HepG2 (cell line): ENCODE measurements around the gene RBM43. TPM values are rescaled to one million over a fixed set of nuclear protein-coding genes. Genes with fewer than 3 reads are reported as not detected.

Source experiments
- ATF1 ChIP-seq: IDR thresholded peaks from 2 replicates; pipeline ENCODE4 v1.6.1; 2016; ENCODE audit warnings: mild to moderate bottlenecking, control low read depth
- BCL6 ChIP-seq: IDR thresholded peaks from 2 replicates; pipeline ENCODE4 v1.6.1; 2016; ENCODE audit warnings: missing genetic modification reagents, missing compliant biosample characterization
- ETV6 ChIP-seq: sonication (generic); formaldehyde crosslinking; conservative IDR thresholded peaks from 2 replicates; pipeline ENCODE4 v1.4.0; 2020; ENCODE audit warnings: missing genetic modification reagents
- ISL2 ChIP-seq: sonication (generic); formaldehyde crosslinking; IDR thresholded peaks from 2 replicates; pipeline ENCODE4 v1.5.0; 2020; ENCODE audit warnings: missing genetic modification reagents
- KDM2A ChIP-seq: sonication (generic); formaldehyde crosslinking; IDR thresholded peaks from 2 replicates; pipeline ENCODE4 v1.4.0; 2020; ENCODE audit warnings: low read depth, missing genetic modification reagents, borderline replicate concordance
- MED13 ChIP-seq: sonication (generic); formaldehyde crosslinking; IDR thresholded peaks from 2 replicates; pipeline ENCODE4 v1.5.0; 2020; ENCODE audit warnings: missing genetic modification reagents
- MLXIP ChIP-seq: sonication (generic); formaldehyde crosslinking; IDR thresholded peaks from 2 replicates; pipeline ENCODE4 v1.9.0; 2021; ENCODE audit warnings: missing genetic modification reagents, borderline replicate concordance
- NFIB ChIP-seq: sonication (generic); formaldehyde crosslinking; IDR thresholded peaks from 2 replicates; pipeline ENCODE4 v1.9.0; 2021; ENCODE audit warnings: missing genetic modification reagents, mild to moderate bottlenecking, borderline replicate concordance
- RARG ChIP-seq: sonication (generic); formaldehyde crosslinking; IDR thresholded peaks from 2 replicates; pipeline ENCODE4 v1.4.0; 2020; ENCODE audit warnings: low read depth, mild to moderate bottlenecking, missing genetic modification reagents
- RBFOX2 ChIP-seq: fragments of 200-400 bp; formaldehyde crosslinking; IDR thresholded peaks from 2 replicates; pipeline ENCODE4 v1.6.1; 2017; ENCODE audit warnings: low read depth, mild to moderate bottlenecking, low read length
- RFXAP ChIP-seq: sonication (generic); formaldehyde crosslinking; IDR thresholded peaks from 2 replicates; pipeline ENCODE4 v1.4.0; 2020; ENCODE audit warnings: missing genetic modification reagents, borderline replicate concordance
- RXRA ChIP-seq: sonication (generic); formaldehyde crosslinking; IDR thresholded peaks from 2 replicates; pipeline ENCODE4 v1.5.1; 2020; ENCODE audit warnings: missing genetic modification reagents
- SALL2 ChIP-seq: sonication (generic); formaldehyde crosslinking; IDR thresholded peaks from 2 replicates; pipeline ENCODE4 v1.8.1; 2023; ENCODE audit warnings: mild to moderate bottlenecking, missing genetic modification reagents, inconsistent platforms
- SIX1 ChIP-seq: sonication (generic); formaldehyde crosslinking; IDR thresholded peaks from 2 replicates; pipeline ENCODE4 v1.4.0; 2020; ENCODE audit warnings: missing genetic modification reagents, borderline replicate concordance
- SYNCRIP ChIP-seq: fragments of 200-400 bp; formaldehyde crosslinking; IDR thresholded peaks from 2 replicates; pipeline ENCODE4 v1.6.1; 2018; ENCODE audit warnings: mild to moderate bottlenecking, low read depth, low read length; ENCODE audit not compliant: insufficient read depth
- THAP11 ChIP-seq: IDR thresholded peaks from 2 replicates; pipeline ENCODE4 v1.6.1; 2016; ENCODE audit warnings: missing biosample characterization, missing genetic modification reagents
- XBP1 ChIP-seq: sonication (generic); formaldehyde crosslinking; IDR thresholded peaks from 2 replicates; pipeline ENCODE4 v1.5.0; 2020; ENCODE audit warnings: missing genetic modification reagents
- ZFP1 ChIP-seq: IDR thresholded peaks from 2 replicates; pipeline ENCODE4 v1.6.1; 2016
- ZNF563 ChIP-seq: sonication (generic); formaldehyde crosslinking; IDR thresholded peaks from 2 replicates; pipeline ENCODE4 v1.8.0; 2022; ENCODE audit warnings: mild to moderate bottlenecking, moderate library complexity, missing genetic modification reagents
- ZNF75D ChIP-seq: sonication (generic); formaldehyde crosslinking; IDR thresholded peaks from 2 replicates; pipeline ENCODE4 v1.8.1; 2023; ENCODE audit warnings: missing genetic modification reagents, mild to moderate bottlenecking, borderline replicate concordance
- ZNF790 ChIP-seq: sonication (generic); formaldehyde crosslinking; IDR thresholded peaks from 2 replicates; pipeline ENCODE4 v1.8.0; 2022; ENCODE audit warnings: missing genetic modification reagents, mild to moderate bottlenecking, borderline replicate concordance
- polyA plus RNA-seq, 8 experiments: library from polyadenylated mRNA; depleted of rRNA in 3 of 8; stranded (reverse) in 7 of 8; unstranded in 1 of 8; fragments of >200 nt; fragmentation: Illumina TruSeq in 4 of 8; extraction: Trizol in 4 of 8; gene quantifications; 2 replicates each; pipeline versions ENCODE4 v1.2.1 to v1.2.3, GENCODE V29; 2011 to 2016; ENCODE audit warnings: low read depth in 4 of 8, missing spikeins in 1 of 8, mixed read lengths in 1 of 8; ENCODE audit not compliant: insufficient read depth in 1 of 8
- total RNA-seq, 5 experiments: library from RNA; depleted of rRNA; stranded (reverse); fragments of >200 nt; fragmentation: Illumina TruSeq; extraction: Trizol; gene quantifications; 2 replicates each; pipeline ENCODE4 v1.2.3, GENCODE V29; 2016; ENCODE audit warnings: low read depth in 1 of 5
- TF ChIP-seq, protein P1 (sequence below): sonication (generic); formaldehyde crosslinking; IDR thresholded peaks from 2 replicates; pipeline ENCODE4 v1.4.0; 2020; ENCODE audit warnings: missing genetic modification reagents
- TF ChIP-seq, protein P2 (sequence below): sonication (generic); formaldehyde crosslinking; IDR thresholded peaks from 2 replicates; pipeline ENCODE4; 2020; ENCODE audit warnings: missing genetic modification reagents, mild to moderate bottlenecking, borderline replicate concordance
- TF ChIP-seq, protein P3 (sequence below): sonication (generic); formaldehyde crosslinking; conservative IDR thresholded peaks from 2 replicates; pipeline ENCODE4 v1.8.1; 2023; ENCODE audit warnings: missing genetic modification reagents

Gene RBM43
- total and polyA plus RNA-seq, 2 of the 13 experiments (the other 11 are each of a cell fraction or from before 2014, with no cell fraction given), result 0.31 to 0.70 TPM

- TF ChIP-seq MLXIP (no peak), ZNF75D (CRISPR knock-in tag) (0 out of 2 replicates have a peak, but pooled peaks have one; percentile 22), ETV6 (peak; percentile 72), SYNCRIP (no peak), MED13 (CRISPR knock-in tag) (no peak), RARG (CRISPR knock-in tag) (no peak), ZNF563 (CRISPR knock-in tag) (0 out of 2 replicates have a peak, but pooled peaks have one; percentile 80), ZFP1 (CRISPR knock-in tag) (no peak), RFXAP (no peak), ATF1 (CRISPR knock-in tag) (no peak), SIX1 (no peak), ISL2 (CRISPR knock-in tag) (no peak), RBFOX2 (peak; percentile 80), BCL6 (peak; percentile 33; the same call in 1 of the 2 replicates), SALL2 (CRISPR knock-in tag) (no peak; the same call in 1 of the 2 replicates), XBP1 (CRISPR knock-in tag) (no peak), NFIB (CRISPR knock-in tag) (no peak), RXRA (CRISPR knock-in tag) (peak; percentile 69; the same call in 1 of the 2 replicates), THAP11 (CRISPR knock-in tag) (no peak), ZNF790 (CRISPR knock-in tag) (no peak), KDM2A (CRISPR knock-in tag) (peak; percentile 50; the same call in 1 of the 2 replicates)
- TF ChIP-seq, protein P1, sequence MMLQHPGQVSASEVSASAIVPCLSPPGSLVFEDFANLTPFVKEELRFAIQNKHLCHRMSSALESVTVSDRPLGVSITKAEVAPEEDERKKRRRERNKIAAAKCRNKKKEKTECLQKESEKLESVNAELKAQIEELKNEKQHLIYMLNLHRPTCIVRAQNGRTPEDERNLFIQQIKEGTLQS (CRISPR knock-in tag), result no peak
- TF ChIP-seq, protein P2, sequence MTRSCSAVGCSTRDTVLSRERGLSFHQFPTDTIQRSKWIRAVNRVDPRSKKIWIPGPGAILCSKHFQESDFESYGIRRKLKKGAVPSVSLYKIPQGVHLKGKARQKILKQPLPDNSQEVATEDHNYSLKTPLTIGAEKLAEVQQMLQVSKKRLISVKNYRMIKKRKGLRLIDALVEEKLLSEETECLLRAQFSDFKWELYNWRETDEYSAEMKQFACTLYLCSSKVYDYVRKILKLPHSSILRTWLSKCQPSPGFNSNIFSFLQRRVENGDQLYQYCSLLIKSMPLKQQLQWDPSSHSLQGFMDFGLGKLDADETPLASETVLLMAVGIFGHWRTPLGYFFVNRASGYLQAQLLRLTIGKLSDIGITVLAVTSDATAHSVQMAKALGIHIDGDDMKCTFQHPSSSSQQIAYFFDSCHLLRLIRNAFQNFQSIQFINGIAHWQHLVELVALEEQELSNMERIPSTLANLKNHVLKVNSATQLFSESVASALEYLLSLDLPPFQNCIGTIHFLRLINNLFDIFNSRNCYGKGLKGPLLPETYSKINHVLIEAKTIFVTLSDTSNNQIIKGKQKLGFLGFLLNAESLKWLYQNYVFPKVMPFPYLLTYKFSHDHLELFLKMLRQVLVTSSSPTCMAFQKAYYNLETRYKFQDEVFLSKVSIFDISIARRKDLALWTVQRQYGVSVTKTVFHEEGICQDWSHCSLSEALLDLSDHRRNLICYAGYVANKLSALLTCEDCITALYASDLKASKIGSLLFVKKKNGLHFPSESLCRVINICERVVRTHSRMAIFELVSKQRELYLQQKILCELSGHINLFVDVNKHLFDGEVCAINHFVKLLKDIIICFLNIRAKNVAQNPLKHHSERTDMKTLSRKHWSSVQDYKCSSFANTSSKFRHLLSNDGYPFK, result peak; percentile 29; the same call in 1 of the 2 replicates
- TF ChIP-seq, protein P3, sequence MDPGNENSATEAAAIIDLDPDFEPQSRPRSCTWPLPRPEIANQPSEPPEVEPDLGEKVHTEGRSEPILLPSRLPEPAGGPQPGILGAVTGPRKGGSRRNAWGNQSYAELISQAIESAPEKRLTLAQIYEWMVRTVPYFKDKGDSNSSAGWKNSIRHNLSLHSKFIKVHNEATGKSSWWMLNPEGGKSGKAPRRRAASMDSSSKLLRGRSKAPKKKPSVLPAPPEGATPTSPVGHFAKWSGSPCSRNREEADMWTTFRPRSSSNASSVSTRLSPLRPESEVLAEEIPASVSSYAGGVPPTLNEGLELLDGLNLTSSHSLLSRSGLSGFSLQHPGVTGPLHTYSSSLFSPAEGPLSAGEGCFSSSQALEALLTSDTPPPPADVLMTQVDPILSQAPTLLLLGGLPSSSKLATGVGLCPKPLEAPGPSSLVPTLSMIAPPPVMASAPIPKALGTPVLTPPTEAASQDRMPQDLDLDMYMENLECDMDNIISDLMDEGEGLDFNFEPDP (CRISPR knock-in tag), result peak; percentile 96; the same call in 1 of the 2 replicates
Observed at GRCh38 chr2:151261231-151261976, at the start of gene RBM43 (continued).
